Measurements from ENCODE around the gene HOXA5. TPM values are rescaled to one million over a fixed set of nuclear protein-coding genes. Genes with fewer than 3 reads are reported as not detected.

The HOXA5 gene
- total RNA-seq, 2 experiments from 2014 or later = not detected

DNA sequence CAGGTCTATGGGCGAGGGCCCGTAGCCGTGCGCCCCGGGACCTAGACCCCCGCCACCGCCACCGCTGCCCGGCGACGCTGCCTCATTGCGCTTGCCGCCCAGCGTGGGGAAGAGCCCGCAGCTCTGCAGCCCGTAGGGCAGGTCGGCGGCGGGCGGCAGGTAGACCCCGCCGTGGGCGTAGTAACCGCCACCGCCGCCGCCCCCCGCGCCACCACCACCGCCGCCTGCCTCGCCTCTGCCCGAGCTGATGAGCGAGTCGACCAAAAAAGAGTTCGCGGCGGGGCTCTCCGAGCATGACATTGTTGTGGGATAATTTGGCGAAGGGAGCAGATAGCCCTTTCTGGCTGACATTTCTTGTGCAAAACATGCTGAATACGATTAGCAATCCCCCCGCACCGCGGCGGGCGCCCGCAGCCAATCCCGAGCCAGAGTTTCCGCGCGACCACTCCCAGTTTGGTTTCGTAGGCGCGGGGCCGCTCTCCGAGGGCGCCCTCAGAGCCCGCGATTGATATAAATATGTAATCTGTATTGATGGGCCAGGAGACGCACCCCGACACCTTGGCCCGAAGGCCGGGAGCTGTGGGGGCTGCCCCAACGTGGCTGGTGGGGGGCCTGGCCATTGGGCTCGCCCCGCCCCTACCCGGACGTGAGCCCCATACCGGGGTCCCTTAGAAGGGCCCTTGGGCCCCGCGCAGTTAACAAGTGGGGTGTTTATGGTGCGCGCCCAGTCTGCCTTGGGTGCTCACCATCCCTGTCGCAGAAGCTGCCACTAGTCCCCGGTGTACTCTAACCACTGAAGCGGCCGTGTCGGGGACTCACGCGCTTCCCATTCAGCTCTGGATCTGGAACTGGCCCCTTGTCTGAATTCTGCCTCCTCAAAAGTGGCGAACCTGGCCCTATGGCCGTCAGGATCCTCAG lies 30.7 kb upstream of the HOXA5 start, which contains the start of gene HOXA10:
Gene HOXA10, minus strand, starts transcription at position 365 of the 918 bp plus-strand sequence. Its CDS starts 14 bp downstream, at position 351.
- intact Hi-C loops (cut with DNase I, micrococcal nuclease) = loop anchor here in 1 of 2 experiments (2.0 kb wide), 1 partner anchor 17 kb away; the partner anchor contains the start of gene HOXA7
- H3K9me3 Mint-ChIP-seq (ENCODE audit: low read depth) = no peaks in the 10 kb centered on the region
- ChIA-PET POLR2A (no interaction called here), CTCF (interaction anchor here (0.6 kb wide), 1 partner anchor 36 kb away, joined by 4 read pairs; no protein-coding TSS in a partner anchor)
- H3K27ac Mint-ChIP-seq = no peak within 1 kb of the TSS
- H3K4me3 Mint-ChIP-seq = peak within 1 kb of the TSS; percentile 28
- peaks cover 51% of the 10 kb centered on the region for H3K27me3 Mint-ChIP-seq
- ATAC-seq = no peak
- H3K36me3 Mint-ChIP-seq (ENCODE audit: low read depth) = no peaks in the 10 kb centered on the region
- peaks cover 9% of the 10 kb centered on the region for H3K4me1 Mint-ChIP-seq
- no peak for DNase-seq

DNA sequence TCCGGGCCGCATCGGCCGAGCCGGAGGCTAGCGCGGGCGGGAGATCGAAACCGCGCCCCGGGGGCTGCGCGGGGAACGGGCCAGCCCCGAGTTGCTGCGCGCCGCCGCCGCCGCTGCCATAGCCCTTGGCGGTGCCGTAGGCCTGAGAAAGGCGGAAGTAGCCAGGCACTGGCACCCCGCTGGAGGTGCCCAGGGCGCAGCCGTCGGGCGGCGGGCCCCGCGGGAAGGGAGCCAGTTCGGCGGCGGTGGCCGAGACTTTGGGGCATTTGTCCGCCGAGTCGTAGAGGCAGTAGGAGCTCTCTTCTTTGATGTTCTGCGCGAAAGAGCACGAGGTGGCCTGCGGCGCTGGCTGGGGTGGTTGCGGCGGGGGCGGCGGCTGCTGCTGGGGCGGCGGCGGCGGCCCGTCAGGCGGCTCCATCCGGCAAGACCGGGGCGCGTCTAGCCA lies 30.1 kb upstream of the HOXA5 start:
- H3K4me3 Mint-ChIP-seq = no peak overlapping the region
- CTCF ChIA-PET = interaction anchor here (1.0 to 1.6 kb wide), 2 partner anchors 11 to 13 kb away, joined by 4 to 6 read pairs; no protein-coding TSS in a partner anchor
- POLR2A ChIA-PET = interaction anchor here (0.6 kb wide), 1 partner anchor 312 kb away, joined by 7 read pairs; no protein-coding TSS in a partner anchor
- no peaks in the 10 kb centered on the region for H3K9me3 Mint-ChIP-seq (ENCODE audit: low read depth)
- peak; percentile 50 for DNase-seq
- H3K27me3 Mint-ChIP-seq = peaks cover 52% of the 10 kb centered on the region
- intact Hi-C loops (cut with DNase I, micrococcal nuclease) = loop anchor here in 1 of 2 experiments (2.0 kb wide), 1 partner anchor 17 kb away; the partner anchor contains the start of gene HOXA7
- no peak overlapping the region for H3K27ac Mint-ChIP-seq
- H3K36me3 Mint-ChIP-seq (ENCODE audit: low read depth) = no peaks in the 10 kb centered on the region
- ATAC-seq = peak; percentile 60
- peaks cover 13% of the 10 kb centered on the region for H3K4me1 Mint-ChIP-seq

DNA sequence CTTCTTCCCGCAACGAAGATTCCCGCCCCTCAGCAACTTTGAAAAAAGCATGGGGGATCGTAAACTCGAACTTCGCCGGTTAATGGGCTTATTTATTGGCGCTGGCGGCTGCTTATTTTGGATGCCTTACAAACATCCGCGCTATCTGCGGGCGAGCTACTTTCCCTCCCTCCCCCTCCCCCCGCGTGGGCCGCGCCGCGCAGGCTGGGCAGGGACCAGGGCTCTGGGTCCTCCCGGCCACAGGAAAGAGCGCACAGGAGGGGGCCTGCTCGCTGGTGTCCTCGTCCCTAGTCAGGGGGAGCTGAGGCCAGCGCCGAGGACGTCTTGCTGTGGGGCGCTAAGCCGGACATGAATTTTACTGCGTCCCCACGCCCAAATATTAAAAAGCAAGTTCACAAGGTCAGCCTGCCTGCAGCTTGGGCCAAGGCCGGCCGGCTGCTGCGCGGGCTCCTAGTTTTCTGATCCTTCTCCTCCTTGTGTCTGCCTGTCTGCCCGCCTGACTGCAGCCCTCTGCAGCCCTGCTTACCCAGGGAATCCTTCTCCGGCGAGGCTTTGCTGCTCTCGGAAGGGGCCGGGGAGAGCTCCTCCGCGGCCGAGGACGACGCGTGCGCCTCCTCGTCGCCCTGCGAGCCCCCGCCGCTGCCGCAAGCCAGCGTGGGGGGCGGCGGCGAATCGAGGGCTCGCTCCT lies 29.5 kb upstream of the HOXA5 start:
- Mint-ChIP-seq H3K4me3 (no peak overlapping the region), H3K36me3 (ENCODE audit: low read depth) (no peaks in the 10 kb centered on the region), H3K27ac (no peak overlapping the region), H3K9me3 (ENCODE audit: low read depth) (no peaks in the 10 kb centered on the region), H3K4me1 (peaks cover 15% of the 10 kb centered on the region), H3K27me3 (peaks cover 56% of the 10 kb centered on the region)
- ATAC-seq = peak; percentile 14
- intact Hi-C loops (cut with DNase I, micrococcal nuclease) = loop anchor here in 1 of 2 experiments (2.0 kb wide), 1 partner anchor 16 kb away; the partner anchor contains the start of gene HOXA7
- CTCF ChIA-PET = interaction anchor here (0.6 to 1.6 kb wide), 4 partner anchors 10 to 113 kb away, joined by 3 to 6 read pairs (median 4); no protein-coding TSS in a partner anchor
- POLR2A ChIA-PET = interaction anchor here (0.6 kb wide), 1 partner anchor 312 kb away, joined by 7 read pairs; no protein-coding TSS in a partner anchor
- DNase-seq = peak; percentile 31

DNA sequence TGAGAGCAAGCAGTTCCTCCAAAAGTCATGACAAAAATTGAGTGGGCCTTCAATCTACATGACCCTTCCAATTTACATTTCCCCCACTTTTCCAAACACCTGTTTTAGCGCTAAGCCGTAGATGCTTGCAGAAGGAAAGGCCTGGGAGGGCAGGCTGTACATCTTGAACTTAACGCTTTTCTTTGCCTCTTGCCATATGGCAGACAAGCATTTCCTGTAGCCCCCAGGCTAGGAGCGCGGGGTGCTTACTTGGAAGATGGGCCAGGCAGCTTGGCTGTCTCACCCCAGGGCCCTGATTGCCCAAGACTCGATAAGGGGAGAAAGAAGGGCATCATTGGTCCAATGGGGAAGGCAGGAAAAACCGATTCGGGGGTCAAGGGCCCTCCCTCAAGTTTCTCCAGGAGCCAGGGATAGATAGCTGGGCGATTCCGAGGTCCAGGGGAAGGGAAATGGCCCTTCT lies 28.9 kb upstream of the HOXA5 start:
- ATAC-seq (no peak), DNase-seq (no peak)
- Mint-ChIP-seq H3K9me3 (ENCODE audit: low read depth) (no peaks in the 10 kb centered on the region), H3K27ac (no peak overlapping the region), H3K27me3 (peaks cover 57% of the 10 kb centered on the region), H3K4me1 (peaks cover 15% of the 10 kb centered on the region), H3K4me3 (peak overlapping the region; percentile 7), H3K36me3 (ENCODE audit: low read depth) (no peaks in the 10 kb centered on the region)
- ChIA-PET CTCF (interaction anchor here (0.6 to 1.6 kb wide), 4 partner anchors 10 to 114 kb away, joined by 3 to 5 read pairs (median 4); no protein-coding TSS in a partner anchor), POLR2A (no interaction called here)
- intact Hi-C loops (cut with DNase I, micrococcal nuclease) = loop anchor here in 1 of 2 experiments (2.0 kb wide), 1 partner anchor 16 kb away; the partner anchor contains the start of gene HOXA7

DNA sequence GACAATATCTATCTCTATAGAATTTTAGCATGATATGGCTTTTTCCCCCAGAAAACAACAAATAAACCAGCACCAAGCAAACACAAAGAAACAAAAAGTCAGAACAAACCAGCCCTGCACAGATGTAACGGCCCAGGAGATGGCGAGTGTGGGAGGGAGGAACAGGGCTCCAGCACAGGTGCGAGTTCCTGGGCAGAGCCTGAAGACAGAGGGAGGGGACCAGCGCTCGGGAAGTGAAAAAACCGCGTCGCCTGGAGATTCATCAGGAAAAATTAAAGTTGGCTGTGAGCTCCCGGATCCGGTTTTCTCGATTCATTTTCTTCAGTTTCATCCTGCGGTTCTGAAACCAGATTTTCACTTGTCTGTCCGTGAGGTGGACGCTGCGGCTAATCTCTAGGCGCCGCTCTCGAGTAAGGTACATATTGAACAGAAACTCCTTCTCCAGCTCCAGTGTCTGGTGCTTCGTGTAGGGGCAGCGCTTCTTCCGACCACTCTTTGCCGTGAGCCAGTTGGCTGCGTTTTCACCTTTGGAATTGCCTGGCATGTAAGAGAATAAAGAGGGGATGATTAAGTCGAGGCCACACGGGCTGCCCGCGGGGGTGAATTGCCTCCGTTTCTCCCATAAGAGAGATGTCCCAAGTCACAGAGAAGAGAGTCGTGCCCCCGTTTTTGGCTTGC lies 28.3 kb upstream of the HOXA5 start:
- H3K4me3 Mint-ChIP-seq = no peak overlapping the region

DNA sequence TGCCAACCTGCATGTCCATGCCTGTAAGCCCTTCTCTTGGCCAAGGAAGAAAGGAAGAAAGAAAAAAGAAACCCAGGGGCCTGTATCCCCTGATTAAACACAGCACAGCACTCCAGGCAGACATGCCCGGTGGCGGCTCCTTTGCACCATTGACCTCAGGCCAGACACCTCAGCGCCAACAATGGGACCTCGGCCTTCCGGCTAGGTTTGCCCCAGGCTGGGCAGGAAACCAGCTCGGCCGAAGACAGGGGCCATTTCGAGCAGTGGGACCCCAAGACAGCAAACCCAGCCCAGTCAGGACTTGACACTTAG lies 27.8 kb upstream of the HOXA5 start:
- H3K4me1 Mint-ChIP-seq = peaks cover 18% of the 10 kb centered on the region
- H3K27ac Mint-ChIP-seq = no peak overlapping the region
- DNase-seq (no peak), ATAC-seq (no peak)
- POLR2A ChIA-PET = no interaction called here
- H3K9me3 Mint-ChIP-seq (ENCODE audit: low read depth) = no peaks in the 10 kb centered on the region
- H3K27me3 Mint-ChIP-seq = peaks cover 65% of the 10 kb centered on the region
- no peaks in the 10 kb centered on the region for H3K36me3 Mint-ChIP-seq (ENCODE audit: low read depth)
- intact Hi-C loops (cut with DNase I, micrococcal nuclease) = loop anchor here in 1 of 2 experiments (2.0 kb wide), 1 partner anchor 80 kb away; no protein-coding TSS in a partner anchor
- CTCF ChIA-PET = interaction anchor here (1.1 to 1.3 kb wide), 2 partner anchors 18 to 25 kb away, joined by 3 to 5 read pairs; no protein-coding TSS in a partner anchor
- no peak overlapping the region for H3K4me3 Mint-ChIP-seq

More for the DNA sequence above, 28.3 kb upstream of the HOXA5 start:
- POLR2A ChIA-PET = no interaction called here
- peaks cover 18% of the 10 kb centered on the region for H3K4me1 Mint-ChIP-seq
- H3K27me3 Mint-ChIP-seq = peaks cover 63% of the 10 kb centered on the region
- no peaks in the 10 kb centered on the region for H3K9me3 Mint-ChIP-seq (ENCODE audit: low read depth)
- DNase-seq = peak; percentile 35
- peak overlapping the region; percentile 9 for H3K27ac Mint-ChIP-seq
- intact Hi-C loops (cut with DNase I, micrococcal nuclease) = loop anchor here (2.0 kb wide), 2 partner anchors 15 to 79 kb away; partner anchors contain the start of gene HOXA7 (in 1 of the 2)
- no peak for ATAC-seq
- CTCF ChIA-PET = interaction anchor here (1.1 to 1.6 kb wide), 4 partner anchors 9 to 24 kb away, joined by 3 to 5 read pairs (median 4); no protein-coding TSS in a partner anchor
- no peaks in the 10 kb centered on the region for H3K36me3 Mint-ChIP-seq (ENCODE audit: low read depth)

DNA sequence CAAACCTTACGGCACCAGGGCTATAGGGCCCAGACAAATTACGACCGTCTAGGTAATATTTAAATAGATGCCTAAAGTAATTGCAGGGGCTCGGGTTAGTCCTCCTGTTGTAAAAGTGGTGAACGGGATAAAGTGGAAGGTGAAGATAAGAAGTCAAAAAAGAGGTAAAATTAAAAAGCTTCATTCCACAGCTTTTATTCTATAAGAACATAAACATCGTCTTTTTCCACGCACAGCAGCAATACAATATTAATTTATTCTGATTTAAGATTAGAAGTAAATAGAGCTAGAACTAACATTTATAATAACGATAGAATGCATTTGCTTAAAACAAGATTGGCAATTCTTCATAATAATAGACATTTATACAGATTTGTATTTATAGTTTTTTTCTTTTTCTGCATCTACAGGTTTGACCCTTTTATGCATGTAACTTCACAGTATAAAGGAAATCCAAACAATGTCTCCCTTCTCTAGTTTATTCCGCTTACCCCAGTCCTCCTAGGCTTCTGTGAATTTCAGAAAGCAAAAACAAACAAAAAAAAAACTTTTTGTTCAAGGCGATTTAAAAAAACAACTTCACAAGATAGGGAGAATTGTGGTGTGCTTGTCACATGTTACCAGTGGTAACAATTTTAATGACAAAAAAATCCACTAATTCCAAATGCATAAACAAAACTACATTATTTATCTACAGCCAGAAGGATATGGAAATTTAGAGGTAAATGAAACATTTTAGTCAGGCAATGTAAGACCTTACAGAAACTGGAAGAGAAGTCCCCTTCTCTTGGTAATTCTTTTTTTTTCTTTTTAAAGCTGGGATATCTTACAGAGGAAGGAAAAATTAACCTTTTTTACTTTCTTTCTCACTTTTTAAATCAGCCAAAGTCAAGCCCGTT lies 27.2 kb upstream of the HOXA5 start:
- no peak for ATAC-seq
- H3K4me1 Mint-ChIP-seq = peaks cover 22% of the 10 kb centered on the region
- DNase-seq = no peak
- no peak overlapping the region for H3K27ac Mint-ChIP-seq
- H3K36me3 Mint-ChIP-seq (ENCODE audit: low read depth) = no peaks in the 10 kb centered on the region
- H3K27me3 Mint-ChIP-seq = peaks cover 65% of the 10 kb centered on the region
- H3K4me3 Mint-ChIP-seq = no peak overlapping the region
- H3K9me3 Mint-ChIP-seq (ENCODE audit: low read depth) = no peaks in the 10 kb centered on the region
- intact Hi-C loops (cut with DNase I, micrococcal nuclease) = loop anchor here in 1 of 2 experiments (2.0 kb wide), 1 partner anchor 80 kb away; no protein-coding TSS in a partner anchor
- ChIA-PET POLR2A (no interaction called here), CTCF (interaction anchor here (0.9 to 1.1 kb wide), 5 partner anchors 9 to 36 kb away, joined by 3 read pairs; partner anchors contain the start of gene HOXA3)

DNA sequence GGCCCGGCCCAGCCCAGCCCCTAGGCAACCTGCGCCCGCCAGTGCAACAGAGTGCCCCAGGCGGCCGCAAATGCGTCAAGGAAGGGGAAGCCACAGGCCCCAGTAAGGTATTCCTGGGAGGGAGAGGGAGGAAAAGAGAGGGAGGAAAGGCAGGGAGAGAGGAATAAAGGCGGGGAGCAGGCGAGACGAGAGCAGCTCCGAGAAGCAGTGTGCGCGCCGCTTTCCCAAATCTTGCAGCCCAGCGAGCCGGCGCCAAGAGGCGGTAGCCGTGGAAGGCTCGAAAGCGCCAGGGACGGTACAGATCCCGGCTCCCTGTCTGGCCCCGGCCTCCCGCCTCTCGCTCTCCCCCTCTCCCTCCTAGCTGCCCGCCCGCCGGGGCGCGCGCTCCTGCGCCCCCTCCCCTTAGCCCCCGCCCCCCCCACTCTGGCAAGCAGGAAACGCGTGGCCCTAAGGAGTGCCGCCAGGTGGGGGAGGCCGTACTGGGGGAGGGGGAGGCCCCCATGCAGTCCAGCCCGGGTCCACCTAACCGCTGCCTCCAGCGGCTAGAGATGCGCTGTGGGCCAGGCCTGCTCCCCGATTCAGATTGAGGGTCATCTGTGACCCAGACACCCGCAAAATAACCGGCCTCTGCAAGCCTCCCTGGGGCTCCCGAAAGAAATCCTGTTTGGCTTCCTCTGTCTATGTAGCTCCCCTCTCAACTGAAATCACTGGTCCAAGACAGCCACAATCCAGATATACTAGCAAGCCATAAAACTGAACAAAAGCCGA lies 26.4 kb upstream of the HOXA5 start:
- CTCF ChIA-PET = interaction anchor here (0.7 to 1.1 kb wide), 5 partner anchors 9 to 86 kb away, joined by 3 read pairs; partner anchors contain the start of gene HOXA3
- H3K27me3 Mint-ChIP-seq = peaks cover 62% of the 10 kb centered on the region
- POLR2A ChIA-PET = no interaction called here
- ATAC-seq (no peak), DNase-seq (peak; percentile 26)
- peaks cover 25% of the 10 kb centered on the region for H3K4me1 Mint-ChIP-seq
- H3K27ac Mint-ChIP-seq = no peak overlapping the region
- intact Hi-C loops (cut with DNase I, micrococcal nuclease) = loop anchor here (2.0 to 5.0 kb wide), 6 partner anchors 15 to 1313 kb away; partner anchors contain the start of genes HOXA11 (in 1 of the 2) and HOXA13 (in 1 of the 2)
- H3K9me3 Mint-ChIP-seq (ENCODE audit: low read depth) = no peaks in the 10 kb centered on the region
- no peak overlapping the region for H3K4me3 Mint-ChIP-seq
- H3K36me3 Mint-ChIP-seq (ENCODE audit: low read depth) = no peaks in the 10 kb centered on the region

DNA sequence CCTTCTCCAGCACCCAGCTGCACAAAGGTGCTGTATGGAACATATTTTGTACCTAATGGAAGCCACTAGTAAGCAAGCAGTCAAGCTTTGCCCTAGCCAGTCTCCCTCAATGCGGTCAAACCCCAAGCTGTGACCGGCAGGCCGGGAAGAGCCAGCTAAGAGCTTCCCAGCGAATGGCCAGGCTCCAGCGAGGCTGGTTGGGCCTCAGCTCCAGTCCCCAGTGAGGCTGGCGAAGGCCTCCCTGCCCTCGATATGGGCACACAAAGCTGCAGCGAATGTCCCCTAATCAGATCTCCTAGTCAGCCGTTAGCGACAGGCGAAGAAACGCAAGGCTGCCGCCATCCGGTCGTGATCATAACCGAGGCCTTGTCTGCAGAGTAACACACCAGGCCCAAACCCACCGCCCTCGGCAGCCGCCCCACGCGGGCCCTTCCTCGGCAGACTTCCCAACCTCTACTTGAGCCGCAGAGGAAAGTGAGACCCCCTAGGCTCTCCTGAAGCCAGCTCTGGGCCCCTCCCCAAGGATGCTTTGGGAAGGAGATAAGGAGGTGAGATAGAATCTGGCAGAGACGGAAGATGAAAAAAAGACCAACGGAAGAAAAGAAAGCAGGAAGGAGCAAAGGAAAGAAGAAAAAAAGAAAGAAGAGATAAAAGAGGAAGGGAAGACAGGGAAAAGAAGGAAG lies 24.9 kb upstream of the HOXA5 start:
- peaks cover 32% of the 10 kb centered on the region for H3K4me1 Mint-ChIP-seq
- intact Hi-C loops (cut with DNase I, micrococcal nuclease) = loop anchor here (1.0 to 5.0 kb wide), 6 partner anchors 14 to 1311 kb away; partner anchors contain the start of genes HOXA11 (in 1 of the 2) and HOXA13 (in 1 of the 2)
- H3K27ac Mint-ChIP-seq = no peak overlapping the region
- POLR2A ChIA-PET = no interaction called here
- H3K9me3 Mint-ChIP-seq (ENCODE audit: low read depth) = no peaks in the 10 kb centered on the region
- H3K27me3 Mint-ChIP-seq = peaks cover 73% of the 10 kb centered on the region
- no peak overlapping the region for H3K4me3 Mint-ChIP-seq
- CTCF ChIA-PET = interaction anchor here (1.6 to 1.8 kb wide), 2 partner anchors 9 to 11 kb away, joined by 6 to 12 read pairs; no protein-coding TSS in a partner anchor
- ATAC-seq (peak; percentile 45), DNase-seq (peak; percentile 71)
- no peaks in the 10 kb centered on the region for H3K36me3 Mint-ChIP-seq (ENCODE audit: low read depth)

Data from activated CD4-positive, alpha-beta T cell treated with anti-CD3 and anti-CD28 coated beads for 36 hours (primary cell).